ENCODE measurements around the gene TMPRSS4.
"Not testable (repeated sequence)": the region's sequence is repeated elsewhere in the genome, so short reads cannot be mapped to it uniquely, and the experiment has no call there.

TMPRSS4 gene

DNA sequence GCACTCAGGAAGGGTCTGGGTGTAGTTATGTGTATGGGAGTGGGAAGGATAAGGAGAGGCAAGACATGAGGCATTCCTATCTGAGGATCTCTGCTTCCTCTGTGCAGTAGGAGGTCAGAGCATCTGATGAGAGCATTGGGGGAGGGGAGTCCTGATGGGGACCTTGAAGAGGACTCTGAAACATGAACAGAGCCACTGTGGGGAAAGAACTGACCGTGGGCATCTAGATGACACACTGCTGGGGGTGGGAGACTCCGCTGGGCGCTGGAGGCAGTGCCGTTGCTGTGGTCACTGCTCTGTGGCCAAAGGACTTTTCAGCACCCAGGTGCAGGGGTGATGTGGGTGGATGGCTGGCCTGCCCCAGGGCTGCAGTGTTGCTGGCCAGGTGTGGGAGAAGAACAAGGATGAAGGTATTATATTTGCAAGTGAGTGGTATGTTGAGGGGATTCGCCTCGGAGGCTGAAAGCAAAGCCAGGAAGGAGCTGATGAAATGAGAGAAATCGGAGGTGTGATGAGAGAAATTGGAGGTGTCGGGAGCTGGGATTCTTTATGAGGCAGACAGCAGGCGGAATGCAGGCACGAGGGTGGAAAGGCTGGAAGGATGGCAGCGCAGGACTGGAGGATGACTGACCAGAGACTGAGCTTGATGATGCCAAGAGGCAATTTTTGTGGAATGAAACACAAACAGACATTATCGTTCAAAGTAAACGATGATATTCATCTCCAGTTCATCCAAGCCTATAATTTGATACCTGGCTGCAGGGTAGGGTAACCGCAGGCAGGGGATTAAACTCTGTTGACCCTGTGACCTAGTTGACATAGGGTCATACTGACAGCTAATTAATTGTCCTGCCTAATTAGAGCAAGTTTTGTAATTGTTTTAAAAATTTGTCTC, 19.4 kb upstream of the TMPRSS4 start:
- no peak for DNase-seq

DNA sequence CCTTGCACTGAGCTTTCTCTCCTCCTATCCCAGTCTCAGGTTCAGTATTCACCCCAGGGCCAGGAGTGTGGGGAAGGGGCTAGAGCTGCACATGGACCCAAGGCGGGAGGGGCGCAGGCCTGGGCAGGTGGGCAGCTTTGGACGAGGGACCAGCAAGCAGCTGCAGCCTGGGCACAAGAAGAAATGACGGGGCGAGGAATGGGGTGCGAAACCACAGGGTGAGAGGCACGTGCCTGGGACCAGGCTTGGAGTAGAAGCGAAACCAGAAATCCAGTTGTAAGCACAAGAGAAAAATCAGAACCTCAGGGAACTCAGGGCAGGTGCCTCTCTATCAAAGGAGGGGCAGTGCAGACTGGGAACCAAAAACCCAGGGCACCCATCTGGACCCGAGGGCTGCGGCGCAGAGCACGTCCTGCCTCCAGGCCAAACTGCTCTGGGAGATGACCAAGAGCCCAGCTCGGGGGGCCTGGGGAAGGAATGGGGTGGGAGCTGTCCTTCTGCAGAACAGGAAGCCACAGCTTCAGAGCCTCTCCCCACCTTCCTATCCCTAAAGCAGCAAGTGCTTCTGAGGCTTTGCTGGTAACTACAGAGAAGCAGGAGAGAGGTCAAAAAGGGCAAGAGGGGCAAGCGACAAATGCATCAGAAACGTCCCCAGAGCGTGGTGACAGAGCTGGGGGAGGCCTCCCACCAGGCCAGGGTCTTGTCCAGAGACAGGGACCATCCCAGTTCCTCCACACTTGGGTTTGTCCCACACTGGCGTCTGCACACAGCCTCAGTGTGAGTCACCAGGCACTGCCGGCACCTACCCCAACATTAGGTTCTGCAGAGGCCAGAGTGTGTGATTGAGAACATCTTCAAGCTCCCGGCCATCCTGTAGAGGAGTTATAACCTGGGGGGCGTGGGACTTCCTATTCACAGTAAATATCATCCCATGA, 18.3 kb upstream of the TMPRSS4 start:
- DNase-seq: no peak

DNA sequence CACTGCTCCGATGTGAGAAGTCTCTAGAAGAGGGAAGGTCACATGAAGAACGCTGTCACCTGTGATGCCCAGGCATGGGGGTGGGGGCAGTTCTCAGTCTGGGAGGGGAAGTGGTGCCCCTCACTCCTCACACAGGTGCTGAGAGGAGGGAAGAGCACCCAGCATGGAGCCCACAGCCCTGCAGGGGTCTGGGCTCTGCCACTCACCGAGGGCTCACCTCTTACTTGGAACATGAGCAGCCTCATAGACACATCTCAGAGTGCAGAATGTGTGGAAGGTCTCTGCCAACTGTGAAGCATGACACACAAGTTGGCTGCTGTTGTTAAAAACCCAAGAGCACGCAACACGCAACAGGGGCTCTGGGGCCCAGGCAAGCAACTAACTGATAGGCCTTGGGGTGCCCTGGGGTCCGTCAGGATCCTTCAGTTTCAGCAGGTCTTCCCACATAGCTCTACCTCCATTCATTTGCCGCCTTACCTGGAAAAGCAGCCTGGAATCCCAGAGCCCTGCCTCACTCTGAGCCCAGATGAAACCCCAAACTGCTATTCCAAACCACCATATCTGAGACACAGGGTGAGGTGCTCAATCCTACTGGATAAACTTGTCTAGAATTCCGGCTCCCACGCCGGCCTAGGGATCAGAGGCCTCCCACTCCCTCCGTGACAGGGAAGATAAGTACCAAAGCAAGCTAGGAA, 17.5 kb upstream of the TMPRSS4 start:
- DNase-seq: no peak

DNA sequence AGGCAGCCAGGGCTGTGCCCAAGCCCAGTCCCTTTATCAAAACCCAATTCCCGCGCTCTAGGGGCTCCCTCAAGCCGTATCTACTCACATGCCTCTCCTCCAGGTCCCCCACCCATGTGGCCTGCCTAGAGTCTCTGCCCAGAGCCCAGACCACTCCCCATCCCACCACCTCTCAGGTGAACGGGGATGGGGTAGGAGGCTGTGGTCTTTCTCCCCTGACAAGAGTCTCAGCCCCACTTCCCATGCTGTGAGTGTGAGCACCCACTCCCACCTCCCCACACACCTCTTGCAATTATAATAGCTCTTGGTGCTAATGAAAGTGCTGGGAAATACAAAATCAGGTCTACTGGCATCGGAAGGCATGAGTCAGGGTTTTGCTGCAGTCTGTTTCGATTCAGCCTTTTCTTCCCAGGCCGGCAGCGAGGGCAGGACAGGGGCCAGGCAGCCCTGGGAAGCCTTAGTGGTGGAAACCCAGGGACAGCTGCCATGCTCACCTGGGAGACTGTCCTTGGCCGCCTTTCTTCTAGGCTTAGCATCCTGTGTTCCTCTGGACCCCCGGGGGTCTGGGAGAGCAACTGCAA, 16.7 kb upstream of the TMPRSS4 start:
- no peak for DNase-seq

DNA sequence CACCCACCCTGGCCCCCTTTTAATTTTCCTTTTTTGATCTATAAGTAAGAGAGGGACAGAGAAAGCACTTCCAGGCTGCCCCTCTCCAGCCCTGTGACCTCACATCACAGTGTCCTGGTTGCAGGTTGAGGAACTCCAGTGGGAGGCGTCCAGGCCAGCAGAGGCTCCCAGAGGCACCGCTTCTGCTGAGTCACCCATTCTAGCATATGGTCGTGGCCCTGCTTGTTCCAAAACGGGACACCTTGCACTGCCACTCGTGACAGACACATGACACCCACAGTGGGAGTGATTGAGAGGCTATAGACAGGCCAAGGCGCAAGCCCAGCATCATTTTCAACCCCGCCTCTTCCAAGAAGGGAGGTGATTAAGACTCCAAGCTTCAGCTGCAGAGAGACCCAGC, 16.0 kb upstream of the TMPRSS4 start:
- no peak for DNase-seq

DNA sequence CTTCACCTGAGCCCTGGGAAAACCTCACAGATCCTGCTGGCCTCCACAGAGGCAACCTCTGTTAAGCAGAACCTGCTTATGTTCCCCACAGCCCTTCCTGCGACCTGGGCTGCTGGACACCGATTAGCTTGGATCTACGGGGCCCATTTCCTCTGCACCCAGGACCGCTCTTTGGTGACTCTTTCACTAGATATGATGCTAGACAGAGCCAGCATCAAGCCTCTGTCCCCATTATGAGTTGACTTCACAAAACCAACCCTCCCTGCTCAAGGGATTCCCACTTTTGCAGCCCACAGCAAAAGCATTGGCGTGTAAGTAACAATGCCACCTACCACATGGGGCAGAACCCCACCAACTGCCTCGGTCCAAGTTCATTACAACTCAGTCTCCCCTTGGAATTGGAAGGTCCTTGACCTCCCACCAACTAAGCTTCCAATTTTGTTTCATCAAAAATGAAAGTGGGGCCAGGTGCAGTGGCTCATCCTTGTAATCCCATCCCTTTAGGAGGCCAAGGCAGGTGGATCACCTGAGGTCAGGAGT, 15.2 kb upstream of the TMPRSS4 start:
- no peak for DNase-seq

DNA sequence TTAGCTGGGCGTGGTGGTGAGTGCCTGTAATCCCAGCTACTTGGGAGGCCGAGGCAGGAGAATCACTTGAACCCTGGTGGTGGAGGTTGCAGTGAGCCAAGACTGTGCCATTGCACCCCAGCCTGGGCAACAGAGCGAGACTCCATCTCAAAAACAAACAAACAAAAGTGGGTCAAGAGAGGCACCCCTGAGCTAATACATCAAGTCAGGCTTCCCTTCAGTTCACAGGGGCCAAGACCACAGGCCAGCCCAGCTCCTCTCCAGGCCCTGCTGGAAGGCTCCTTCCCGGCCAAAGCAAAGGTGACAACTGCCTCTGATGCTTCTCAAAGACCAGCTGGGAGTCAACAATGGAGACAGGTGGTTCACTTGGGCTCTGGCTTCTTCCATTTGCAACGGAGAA, 14.7 kb upstream of the TMPRSS4 start:
- DNase-seq: not testable (repeated sequence)

DNA sequence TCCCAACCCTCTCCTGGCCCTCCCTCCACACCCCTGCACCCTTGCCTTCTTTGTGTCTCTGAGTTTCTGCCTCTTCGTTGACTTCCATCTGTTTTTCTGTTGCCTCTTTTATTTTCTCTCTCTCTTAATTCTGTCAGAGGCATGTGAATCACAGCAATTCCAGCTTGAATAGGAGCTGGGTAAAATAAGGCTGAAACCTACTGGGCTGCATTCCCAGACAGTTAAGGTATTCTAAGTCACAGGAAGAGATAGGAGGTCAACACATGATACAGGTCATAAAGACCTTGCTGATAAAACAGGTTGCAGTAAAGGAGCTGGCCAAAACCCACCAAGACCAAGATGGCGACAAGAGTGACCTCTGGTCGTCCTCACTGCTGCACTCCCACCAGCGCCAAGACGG, 14.2 kb upstream of the TMPRSS4 start:
- not testable (repeated sequence) for DNase-seq

DNA sequence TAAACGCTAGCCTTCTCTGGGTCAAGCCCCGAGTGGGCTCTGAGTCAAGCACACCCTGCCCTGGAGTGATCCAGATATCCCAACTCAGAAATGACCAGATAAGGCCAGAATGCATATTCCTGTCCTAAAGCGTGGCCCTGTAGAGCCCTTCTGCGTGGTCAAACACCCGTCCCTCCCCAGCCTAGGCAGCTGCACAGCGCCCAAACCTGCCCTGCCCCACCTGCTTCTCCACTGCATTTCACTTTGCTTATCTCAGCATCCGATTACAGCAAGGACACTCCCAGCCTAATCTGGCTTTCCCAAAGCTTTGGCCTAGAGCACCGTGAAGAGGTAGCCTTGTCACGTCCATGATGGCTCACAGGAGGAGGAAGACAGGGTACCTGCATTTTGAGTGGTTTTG, 11.9 kb upstream of the TMPRSS4 start:
- no peak for DNase-seq

DNA sequence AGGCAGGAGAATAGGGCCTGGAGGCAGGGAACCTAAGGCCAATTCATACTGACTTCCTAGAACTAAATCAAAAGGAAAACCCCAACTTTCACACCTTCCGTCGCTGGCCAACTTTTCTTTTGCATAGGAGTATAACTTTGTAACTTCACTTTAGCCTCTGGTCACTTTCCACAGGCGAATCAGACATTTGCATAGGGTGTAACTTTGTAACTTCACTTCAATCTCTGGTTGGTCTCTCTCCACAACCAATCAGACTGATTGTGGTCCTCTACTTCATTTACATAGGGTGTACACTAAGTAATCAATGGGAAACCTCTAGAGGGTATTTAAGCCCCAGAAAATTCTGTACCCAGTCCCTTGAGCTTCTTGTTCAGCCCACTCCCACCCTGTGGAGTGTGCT, 11.5 kb upstream of the TMPRSS4 start:
- DNase-seq: no peak

DNA sequence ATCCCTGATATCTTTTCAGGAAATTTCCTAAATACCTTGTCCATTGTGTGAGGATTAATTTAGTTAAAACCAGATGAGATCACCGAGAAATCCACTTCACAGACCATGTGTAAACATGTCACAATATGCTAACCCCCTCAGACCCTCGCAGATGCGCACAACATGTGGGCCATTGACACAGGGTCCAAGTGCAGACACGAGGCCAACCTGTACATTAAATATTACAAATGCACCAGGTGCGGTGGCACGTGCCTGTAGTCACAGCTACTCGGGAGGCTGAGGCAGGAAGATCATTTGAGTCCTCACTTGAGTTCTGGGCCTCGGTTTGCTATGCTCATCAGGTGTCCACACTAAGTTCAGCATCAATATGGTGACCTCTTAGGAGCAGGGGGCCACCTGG, 9.9 kb upstream of the TMPRSS4 start:
- DNase-seq: no peak

DNA sequence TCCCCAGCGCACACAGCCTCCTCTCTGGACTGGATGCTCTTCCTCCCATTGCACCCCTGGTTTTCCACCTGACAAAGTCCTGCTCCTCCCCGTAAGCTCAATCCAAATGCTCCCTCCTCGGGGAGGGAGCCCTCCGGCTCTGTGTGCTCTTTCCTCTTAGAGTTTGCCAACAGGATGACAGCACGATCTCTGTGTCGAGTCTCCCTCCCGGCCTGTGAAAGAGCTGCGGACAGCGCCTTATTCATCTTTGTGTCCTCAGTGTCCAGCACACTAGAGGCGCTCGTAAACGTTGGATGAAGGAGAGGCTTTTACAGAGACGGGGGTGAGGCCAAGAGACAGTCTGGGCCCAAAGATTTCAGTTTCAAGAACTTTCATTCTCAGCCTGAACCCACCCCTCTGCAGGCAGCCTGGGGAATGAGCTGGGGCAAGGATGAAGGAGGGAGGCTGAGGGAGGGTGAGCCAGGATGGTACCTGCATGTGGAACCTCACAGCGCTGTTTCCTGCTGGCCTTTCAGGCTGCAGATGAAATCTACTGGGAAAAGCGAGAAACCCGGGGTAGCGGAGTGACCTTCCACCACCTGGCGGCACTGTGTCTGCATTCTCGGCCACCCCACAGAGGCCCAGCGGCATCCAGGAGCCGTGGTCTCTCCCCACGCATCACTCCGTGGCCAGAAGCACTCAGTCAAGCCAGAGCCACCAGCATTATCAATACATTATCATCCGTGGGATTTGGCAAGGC, 8.5 kb upstream of the TMPRSS4 start:
- no peak for DNase-seq

DNA sequence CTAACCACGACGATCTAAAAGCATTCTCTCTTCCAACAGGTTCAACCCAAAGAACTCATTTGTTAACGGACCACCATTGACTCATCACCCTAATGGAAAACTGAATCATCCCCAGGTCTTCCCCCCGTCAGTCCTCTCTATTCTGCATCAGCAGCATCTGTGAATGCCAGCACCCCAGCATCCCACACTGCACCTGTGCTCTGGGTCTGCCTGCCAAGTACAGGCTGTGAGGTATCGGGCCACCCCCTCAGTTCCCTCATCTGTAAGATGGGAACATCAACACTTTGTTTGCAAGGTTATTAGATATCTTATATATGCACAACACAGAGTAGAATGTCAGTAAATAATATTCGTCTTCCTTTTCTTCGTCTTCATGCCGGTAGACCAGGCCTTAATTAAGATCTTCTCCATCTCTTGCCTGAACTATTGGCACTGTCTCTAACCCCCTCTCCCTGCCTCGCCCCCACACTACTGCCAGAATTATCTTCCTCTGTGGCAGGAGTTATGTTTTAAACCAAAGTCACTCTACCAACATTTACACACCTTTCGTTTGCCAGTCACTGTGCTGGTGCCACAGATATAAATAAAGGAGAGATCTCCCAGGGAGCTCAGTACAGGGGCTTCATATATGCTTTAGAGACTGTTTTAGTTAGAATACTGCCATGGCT, 7.8 kb upstream of the TMPRSS4 start:
- DNase-seq: no peak

DNA sequence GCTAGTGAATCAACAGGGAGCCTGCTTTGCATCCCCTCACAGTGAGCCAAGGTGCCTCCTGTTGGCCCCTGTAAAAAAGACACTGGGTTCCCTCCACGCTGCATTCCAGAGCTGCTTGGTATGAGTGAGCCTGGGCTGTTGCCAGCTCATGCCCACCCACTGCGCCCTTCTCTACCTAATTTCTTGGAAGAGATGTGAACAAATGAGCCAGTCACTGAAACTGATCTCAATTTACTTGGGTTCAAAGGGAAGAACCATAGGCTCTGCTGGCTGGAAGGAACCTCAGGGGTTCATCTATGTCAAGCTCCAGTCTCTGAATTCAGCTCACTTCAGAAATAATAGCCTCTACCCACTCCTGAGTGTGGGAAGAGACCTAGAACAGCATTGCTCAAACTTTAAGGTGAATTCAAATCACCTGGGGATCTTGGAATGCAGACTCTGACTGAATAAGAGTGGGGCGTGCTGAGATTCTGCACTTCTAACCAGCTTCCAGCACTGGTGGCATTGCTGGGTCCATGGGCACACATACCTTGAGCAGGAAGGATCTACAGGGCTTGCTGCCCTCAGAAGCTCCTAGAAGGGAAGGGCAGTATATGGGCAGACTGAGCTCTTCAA, 5.4 kb upstream of the TMPRSS4 start:
- DNase-seq: no peak

DNA sequence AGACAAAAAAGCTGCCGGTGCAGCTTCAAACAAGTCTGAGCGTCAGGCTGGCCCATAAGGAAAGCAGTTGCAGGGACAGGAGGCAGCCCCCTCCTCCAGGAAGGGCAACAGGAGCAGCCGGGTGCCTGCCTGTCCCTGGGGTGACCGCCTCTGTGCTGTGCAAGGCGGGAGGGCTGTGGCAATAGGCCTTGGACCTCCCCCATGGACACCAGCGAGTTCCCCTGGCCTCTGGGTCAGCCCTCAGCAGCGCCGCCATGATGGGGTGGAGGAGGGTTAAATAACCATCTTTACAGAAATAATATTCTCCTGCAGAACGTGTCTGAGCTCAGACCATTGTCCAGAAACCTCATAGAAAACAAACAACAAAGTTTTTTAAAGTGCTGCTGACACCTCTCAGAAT, 3.3 kb upstream of the TMPRSS4 start:
- DNase-seq: no peak

DNA sequence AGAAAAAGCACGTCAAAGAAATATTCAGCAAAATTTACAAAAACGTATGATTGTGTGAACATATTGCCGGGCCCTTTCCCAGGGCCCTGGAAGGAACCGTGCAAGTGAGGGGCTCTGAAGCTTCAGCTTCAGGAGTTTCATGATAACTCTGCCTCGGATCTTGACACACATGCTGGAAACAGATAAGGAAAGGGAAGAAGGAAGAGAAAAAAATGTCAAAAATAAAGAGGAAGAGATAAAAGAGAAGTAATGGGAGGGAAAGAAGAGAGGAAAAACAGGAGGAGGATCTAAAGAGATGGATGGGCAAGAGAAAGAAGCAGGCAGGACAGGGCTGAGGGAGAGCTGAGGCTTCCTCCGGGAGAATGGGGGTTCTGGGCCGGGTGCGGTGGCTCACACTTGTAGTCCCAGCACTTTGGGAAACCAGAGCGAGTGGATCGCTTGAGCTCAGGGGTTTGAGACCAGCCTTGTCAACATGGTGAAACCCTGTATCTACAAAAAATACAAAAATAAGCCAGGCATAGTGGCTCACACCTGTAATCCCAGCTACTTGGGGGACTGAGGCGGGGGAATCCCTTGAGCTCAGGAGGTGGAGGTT, 2.7 kb upstream of the TMPRSS4 start:
- no peak for DNase-seq

DNA sequence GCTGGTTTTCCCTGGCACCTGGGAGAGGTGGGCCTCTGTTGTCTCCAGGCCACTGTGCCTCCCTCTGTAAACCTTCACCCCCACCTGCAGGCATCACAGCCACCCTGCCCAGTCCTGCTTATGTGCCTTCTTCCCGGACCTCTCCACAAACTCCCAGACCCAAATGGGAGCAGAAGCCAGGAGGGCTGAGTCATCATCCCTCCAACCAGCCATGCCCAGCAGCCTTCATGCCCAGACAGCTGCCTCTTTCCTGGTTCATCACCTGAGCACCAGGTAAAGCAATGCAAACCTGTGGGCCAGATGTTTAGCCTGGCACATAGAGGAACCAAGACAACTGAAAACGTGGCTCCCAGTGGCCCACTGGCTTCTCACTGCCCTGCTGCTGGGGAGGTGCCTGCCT, 2.1 kb upstream of the TMPRSS4 start:
- no peak for DNase-seq

DNA sequence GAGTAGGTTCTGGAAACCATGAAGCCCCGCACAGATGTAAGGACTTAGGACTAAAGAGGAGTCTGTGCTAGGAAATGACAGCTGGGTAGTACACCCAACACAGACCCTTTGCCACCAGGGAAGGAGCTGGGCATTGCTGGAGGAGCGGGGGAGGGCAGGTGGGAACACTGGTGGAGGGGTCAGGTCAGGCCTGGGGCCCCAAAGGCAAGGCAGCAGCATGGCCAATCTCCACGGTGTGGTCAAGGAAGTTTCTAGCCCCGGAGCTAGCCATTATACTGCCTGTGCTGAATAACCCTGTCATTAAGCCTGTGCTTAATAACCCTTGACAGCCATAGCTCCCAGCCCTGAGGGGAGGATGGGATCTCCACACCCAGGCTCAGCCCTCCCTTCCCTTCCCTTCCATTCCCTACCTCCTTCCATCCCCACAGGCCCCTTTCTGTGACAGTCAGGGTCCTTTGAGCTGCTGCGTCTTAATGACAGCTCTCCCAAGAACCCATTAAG, 2.1 kb downstream of the TMPRSS4 start:
- DNase-seq: no peak

DNA sequence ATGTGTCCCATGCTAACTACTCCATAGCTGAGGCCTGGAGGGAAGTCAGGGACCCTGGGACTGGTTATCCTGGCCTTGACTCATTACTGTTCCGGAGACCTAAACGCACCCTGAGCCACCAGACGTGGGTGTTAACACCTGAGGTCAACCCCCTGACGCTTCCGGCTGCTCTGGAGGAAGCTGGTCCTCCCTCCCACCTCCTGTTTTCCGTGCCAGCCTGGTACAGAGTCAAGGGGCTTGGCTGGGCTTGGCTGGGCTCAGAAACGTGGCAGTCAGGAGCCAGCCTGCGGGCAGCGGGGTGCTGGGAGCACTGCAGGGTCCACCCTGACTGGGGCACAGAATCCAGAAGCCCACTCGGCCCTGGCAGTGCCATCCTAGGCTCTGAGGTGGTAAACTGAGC, 2.6 kb downstream of the TMPRSS4 start:
- DNase-seq: no peak

DNA sequence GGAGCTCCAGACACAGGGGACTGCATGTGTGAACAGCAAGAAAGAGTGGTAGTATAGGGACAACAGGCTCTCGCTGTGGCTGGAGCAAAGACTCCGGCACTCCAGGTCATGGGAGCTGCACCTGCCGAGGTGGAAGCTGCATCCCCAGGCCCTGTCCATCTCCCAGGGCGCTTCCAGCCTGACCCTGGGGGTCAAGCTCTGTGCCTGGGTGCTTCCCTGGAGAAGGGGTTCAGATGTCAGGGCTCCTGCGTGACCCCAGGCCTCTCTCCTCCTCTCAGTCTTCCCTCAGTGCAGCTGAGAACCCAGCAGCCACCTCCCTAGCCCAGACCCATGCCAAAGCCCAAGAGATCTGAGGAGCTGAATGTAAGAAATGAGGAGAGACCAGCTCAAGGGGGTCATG, 3.4 kb downstream of the TMPRSS4 start:
- DNase-seq: no peak
